Measurements from ENCODE around the gene RAD9A.

The RAD9A gene

DNA sequence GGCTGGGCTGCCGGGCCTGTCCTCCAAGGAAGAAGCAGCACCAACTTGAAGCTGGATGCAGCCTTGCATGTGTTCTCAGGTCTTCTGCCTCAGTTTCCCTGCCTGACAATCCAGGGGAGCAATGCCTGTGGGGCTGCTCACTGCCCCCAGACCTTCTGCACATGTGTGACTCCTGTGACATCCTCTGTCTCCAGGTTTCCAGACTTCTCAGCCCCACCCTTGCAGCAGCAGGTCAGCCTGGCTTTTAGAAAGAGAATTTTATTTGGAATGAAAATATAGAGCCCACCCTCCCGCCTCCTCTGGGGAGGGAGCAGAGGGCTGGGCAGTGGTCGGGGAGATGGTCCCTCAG lies 46.0 kb downstream of the RAD9A start:
- TF ChIP-seq, protein P1, sequence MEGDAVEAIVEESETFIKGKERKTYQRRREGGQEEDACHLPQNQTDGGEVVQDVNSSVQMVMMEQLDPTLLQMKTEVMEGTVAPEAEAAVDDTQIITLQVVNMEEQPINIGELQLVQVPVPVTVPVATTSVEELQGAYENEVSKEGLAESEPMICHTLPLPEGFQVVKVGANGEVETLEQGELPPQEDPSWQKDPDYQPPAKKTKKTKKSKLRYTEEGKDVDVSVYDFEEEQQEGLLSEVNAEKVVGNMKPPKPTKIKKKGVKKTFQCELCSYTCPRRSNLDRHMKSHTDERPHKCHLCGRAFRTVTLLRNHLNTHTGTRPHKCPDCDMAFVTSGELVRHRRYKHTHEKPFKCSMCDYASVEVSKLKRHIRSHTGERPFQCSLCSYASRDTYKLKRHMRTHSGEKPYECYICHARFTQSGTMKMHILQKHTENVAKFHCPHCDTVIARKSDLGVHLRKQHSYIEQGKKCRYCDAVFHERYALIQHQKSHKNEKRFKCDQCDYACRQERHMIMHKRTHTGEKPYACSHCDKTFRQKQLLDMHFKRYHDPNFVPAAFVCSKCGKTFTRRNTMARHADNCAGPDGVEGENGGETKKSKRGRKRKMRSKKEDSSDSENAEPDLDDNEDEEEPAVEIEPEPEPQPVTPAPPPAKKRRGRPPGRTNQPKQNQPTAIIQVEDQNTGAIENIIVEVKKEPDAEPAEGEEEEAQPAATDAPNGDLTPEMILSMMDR (conservative IDR thresholded peaks at IDR 0.05; ENCODE audit: low read length): no peak
- DNase-seq (ENCODE audit: low read depth): no peak
- H3K4me3 ChIP-seq (ENCODE audit: low read length): no peak overlapping the region

GRCh38 chr11:67438158-67438902 lies 46.5 kb downstream of the RAD9A start:
- DNase-seq (ENCODE audit: low read depth): no peak
- H3K4me3 ChIP-seq (ENCODE audit: low read length): no peak overlapping the region
- TF ChIP-seq, protein P1 (conservative IDR thresholded peaks at IDR 0.05; ENCODE audit: low read length): no peak

DNA sequence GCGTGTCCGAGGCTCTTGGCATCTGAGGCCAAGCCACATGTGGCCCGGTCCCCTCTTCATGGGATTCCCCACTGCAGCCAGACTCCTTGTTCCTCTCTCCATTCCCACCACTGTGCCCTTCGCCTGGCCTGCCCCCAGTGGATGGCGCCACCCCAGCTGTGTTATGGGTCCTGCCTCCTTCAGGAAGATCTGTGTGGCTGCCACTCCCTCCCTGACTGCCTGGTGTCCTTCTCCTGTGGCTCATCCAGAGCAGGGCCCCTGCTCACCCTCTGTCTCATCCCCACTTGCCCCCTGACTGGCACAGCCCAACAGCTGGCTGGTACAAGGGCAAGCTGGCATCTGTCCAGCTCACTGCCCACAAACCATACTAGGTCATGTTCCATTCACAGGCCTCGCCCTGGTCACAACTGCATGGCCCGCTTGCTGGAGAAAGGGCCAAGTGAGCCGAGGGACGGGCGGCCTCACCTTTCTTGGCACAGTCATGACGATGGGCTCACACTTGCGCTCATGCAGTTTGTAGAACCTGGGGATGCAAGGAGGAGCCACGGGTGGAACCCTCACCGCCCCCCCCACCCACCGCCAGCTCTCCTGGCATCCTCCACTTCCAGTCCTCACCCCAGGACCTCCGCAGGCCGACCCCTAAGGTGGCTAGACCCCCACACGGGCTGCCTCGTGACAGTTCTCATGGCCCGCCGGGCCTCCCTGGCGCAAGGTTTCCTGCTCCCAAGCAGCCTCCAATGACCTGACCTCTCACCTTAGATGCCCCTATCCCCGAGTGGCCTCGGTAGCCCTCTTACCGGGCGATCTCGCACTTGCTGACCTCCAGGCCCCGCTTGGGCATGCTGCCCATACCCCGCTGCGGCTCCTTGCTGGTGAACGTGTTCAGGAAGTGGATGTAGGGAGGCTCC lies 47.8 kb downstream of the RAD9A start:
- DNase-seq (ENCODE audit: low read depth): peak; percentile 16
- TF ChIP-seq, protein P1 (conservative IDR thresholded peaks at IDR 0.05; ENCODE audit: low read length): peak; percentile 15; the same call in 1 of the 2 replicates
- no peak overlapping the region for H3K4me3 ChIP-seq (ENCODE audit: low read length)

DNA sequence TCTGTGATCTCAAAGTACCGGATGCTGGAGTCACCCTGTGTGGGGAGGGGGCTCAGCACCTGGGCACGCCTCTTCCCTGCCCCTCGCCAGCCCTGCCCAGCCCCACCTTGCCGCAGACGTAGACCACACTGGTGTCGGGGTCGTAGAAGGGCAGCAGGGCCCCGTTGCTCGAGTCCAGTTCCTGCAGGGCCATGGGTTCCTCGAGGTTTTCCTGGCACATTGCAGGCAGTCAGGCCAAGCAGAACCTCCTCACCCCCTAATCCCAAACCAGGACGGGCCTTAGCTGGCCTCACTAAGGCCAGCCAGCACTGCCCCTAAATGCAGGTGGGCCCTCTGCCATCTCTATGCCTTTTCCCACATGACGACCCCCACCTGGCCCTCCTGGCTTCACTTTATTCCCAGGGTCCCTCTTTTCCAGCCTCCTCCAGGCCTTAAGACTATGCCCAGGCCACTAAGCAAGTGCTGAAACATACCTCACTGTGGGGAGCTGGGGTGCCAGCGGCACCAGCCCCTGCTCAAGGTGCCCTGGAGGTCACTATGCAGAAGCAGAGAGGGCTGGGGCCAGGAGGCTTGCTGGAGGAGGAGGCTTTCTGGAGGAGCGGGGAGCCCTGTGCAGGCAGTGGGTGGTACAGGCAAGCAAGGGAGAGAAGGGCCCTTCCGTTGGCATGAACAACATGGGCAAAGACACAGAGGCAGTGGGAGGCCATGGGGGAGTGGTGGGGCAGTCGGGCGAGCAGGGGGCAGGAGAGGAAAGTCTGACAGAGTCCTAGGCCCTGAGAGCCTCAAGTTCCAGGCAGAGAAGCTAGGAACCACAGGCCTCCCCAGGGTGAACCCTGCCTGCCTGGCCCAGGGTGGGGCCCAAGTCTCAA lies 48.7 kb downstream of the RAD9A start:
- no peak for DNase-seq (ENCODE audit: low read depth)
- TF ChIP-seq, protein P1 (conservative IDR thresholded peaks at IDR 0.05; ENCODE audit: low read length): no peak
- H3K4me3 ChIP-seq (ENCODE audit: low read length): no peak overlapping the region

DNA sequence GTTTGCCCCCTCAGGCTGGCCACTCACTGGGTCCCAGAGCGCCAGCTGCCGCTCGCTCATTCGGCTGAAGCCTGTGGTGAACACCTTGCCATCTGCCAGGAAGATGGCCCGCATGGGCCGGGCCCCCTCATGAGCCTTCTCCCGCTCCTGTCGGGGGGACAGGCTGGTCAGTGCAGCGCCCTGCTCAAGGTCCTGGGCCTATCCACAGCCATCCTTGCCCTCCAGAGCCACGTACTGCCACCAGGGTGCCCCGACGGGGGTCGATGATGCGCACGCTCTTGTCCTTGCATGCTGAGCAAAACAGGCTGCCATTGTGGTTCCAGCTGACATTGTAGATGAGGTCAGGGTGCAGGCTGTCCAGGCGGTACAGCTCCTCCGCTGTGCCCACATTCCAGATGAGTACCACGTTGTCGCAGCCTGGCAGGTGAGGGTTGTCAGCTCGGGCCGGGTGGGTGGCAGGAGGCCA lies 49.3 kb downstream of the RAD9A start:
- no peak overlapping the region for H3K4me3 ChIP-seq (ENCODE audit: low read length)
- TF ChIP-seq, protein P1 (conservative IDR thresholded peaks at IDR 0.05; ENCODE audit: low read length): no peak
- DNase-seq (ENCODE audit: low read depth): no peak

DNA sequence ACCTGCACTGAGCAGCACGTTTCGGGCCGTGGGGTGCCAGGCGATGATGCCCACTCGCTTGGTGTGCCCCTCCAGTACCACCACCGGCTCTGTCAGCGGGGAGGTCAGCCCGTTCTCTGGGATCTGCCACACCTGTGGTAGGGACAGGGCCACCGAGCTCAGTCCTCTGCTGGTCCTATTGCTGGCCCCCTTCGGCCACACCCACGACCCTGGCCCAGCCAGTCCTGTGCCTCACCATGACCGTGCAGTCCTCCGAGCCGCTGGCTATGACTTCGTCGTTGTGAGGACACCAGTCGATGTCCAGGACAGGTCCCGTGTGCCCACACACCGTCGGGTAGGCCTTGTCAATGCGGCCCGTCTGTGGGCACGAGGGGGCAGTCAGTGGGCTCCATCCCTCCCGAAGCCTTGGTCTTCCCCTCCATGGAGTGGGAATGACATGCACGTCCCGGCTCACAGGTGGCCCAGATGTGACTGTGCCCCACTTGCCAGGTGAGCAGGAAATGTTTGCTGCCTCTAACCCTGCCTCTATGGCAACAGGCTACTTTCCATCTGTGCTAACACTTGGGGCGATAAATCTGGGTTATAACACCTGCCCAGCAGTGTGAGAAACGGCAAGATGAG lies 50.1 kb downstream of the RAD9A start:
- TF ChIP-seq, protein P1 (conservative IDR thresholded peaks at IDR 0.05; ENCODE audit: low read length): no peak
- no peak for DNase-seq (ENCODE audit: low read depth)
- peak overlapping the region; percentile 82; the same call in 1 of the 2 replicates for H3K4me3 ChIP-seq (ENCODE audit: low read length)

All from AG10803 (cell line).